ENCODE data around the gene BRD3.

The BRD3 gene

DNA sequence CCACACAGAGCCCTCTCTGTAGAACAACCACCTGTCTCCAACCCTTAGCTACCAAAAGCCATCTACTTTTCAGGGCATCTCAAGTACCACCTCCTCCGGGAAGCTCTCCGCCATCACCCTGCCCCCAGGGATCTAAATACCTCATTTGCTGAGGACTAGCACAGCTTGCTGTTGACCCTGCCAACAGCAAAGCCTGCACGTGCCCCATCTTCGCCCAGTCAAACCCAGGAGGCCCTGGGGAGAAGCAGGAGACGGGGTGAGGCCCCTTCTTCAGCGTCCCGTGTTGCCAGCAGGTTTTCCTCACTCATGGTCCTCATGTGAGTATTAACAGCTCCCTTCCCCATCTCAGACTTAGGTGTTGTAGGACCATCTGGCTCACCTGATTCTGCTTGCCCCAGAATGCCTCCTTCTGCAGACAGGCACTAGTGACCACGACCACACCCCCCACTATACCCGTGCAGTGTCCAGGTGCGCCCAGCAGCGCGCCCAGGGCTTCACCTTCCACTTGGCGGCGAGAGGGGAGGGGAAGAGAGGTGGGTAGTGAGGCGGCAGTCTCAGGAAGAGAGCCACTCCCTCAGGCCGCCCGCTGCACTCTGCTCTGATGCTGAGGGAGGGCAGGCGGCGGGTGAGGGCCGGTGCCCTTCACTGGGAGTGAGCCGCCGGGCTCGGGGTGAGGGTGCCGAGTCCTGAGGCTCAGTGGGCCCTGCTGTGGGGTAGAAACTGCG, 86.8 kb downstream of the BRD3 start:
- H3K4me3 ChIP-seq (replicated peaks; ENCODE audit: low read depth, low read length): no peak overlapping the region
- TF ChIP-seq, protein P1, sequence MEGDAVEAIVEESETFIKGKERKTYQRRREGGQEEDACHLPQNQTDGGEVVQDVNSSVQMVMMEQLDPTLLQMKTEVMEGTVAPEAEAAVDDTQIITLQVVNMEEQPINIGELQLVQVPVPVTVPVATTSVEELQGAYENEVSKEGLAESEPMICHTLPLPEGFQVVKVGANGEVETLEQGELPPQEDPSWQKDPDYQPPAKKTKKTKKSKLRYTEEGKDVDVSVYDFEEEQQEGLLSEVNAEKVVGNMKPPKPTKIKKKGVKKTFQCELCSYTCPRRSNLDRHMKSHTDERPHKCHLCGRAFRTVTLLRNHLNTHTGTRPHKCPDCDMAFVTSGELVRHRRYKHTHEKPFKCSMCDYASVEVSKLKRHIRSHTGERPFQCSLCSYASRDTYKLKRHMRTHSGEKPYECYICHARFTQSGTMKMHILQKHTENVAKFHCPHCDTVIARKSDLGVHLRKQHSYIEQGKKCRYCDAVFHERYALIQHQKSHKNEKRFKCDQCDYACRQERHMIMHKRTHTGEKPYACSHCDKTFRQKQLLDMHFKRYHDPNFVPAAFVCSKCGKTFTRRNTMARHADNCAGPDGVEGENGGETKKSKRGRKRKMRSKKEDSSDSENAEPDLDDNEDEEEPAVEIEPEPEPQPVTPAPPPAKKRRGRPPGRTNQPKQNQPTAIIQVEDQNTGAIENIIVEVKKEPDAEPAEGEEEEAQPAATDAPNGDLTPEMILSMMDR (IDR thresholded peaks at IDR 0.05; ENCODE audit: low read length, missing control alignments): no peak
- DNase-seq (ENCODE audit: low read depth): no peak
